ENCODE results near the gene LRRC32.

- TF ChIP-seq CTCF (conservative IDR thresholded peaks at IDR 0.05; ENCODE audit: low read depth in 2 of 2): no peak
- TF ChIP-seq POLR2AphosphoS5 (IDR thresholded peaks at IDR 0.05; ENCODE audit: low read depth): no peak
- no peak for TF ChIP-seq EZH2 (IDR thresholded peaks at IDR 0.05; ENCODE audit: low read depth, unreplicated experiment)
- TF ChIP-seq EZH2phosphoT487 (IDR thresholded peaks at IDR 0.05; ENCODE audit: unreplicated experiment): no peak
- no peak for TF ChIP-seq REST (IDR thresholded peaks at IDR 0.05; ENCODE audit: unreplicated experiment)
- TF ChIP-seq ETS1 (IDR thresholded peaks at IDR 0.05): no peak
Measured at GRCh38 chr11:76686261-76687079, 15.9 kb upstream of the LRRC32 start.
